ENCODE results near the gene MAB21L4. TPM values are rescaled to one million over a fixed set of nuclear protein-coding genes. Genes with fewer than 3 reads are reported as not detected.

Gene MAB21L4
- total RNA-seq, 2 donors from 2014 or later: not detected

DNA sequence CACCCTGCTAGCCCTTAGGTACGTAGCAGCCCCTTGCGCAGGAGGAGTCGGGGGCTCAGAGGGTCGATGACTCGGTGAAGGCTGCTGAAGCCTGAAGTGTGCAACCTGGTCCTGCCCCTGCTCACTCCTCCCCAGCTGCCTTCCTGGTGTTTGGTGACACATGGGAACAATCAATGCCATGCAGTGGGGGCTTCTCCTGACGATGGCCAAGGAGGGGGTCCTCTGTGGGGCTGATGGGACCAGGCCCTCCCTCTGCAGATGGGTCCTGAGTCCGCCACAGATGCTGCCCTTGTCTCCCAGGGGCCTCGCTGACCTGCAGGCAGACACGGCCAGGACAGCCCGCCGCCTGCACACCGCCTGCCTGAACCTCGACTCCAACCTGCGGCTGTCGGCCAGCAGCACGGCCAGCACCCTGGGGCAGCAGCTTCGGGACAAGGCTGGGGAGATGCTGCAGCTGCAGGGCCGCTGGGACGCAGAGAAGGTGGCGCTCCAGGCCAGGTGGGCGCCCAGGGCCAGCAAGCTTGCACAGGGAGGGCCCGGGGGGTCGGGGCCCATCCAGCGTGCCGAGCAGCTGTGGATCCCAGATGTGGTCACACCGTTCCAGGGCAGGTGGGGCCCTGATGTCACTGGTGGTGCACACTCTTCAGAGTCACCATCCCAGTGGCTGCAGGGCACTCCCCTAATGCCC lies 34.8 kb upstream of the MAB21L4 start:
- Histone ChIP-seq H3K36me3 (no peaks in the 10 kb centered on the region), H3K9me3 (no peaks in the 10 kb centered on the region), H3K27ac (no peak overlapping the region), H3K4me1 (ENCODE audit: control insufficient read depth in 1 of 2, low read depth in 2 of 2) (no peaks in the 10 kb centered on the region), H3K27me3 (replicated peaks; ENCODE audit: insufficient read depth) (no peaks in the 10 kb centered on the region), H3K4me3 (no peak overlapping the region)
- no peak for ATAC-seq (ENCODE audit: insufficient number of reproducible peaks, low FRiP score, low read depth)
- no peak for DNase-seq (ENCODE audit: low spot score)
- TF ChIP-seq, protein P1, sequence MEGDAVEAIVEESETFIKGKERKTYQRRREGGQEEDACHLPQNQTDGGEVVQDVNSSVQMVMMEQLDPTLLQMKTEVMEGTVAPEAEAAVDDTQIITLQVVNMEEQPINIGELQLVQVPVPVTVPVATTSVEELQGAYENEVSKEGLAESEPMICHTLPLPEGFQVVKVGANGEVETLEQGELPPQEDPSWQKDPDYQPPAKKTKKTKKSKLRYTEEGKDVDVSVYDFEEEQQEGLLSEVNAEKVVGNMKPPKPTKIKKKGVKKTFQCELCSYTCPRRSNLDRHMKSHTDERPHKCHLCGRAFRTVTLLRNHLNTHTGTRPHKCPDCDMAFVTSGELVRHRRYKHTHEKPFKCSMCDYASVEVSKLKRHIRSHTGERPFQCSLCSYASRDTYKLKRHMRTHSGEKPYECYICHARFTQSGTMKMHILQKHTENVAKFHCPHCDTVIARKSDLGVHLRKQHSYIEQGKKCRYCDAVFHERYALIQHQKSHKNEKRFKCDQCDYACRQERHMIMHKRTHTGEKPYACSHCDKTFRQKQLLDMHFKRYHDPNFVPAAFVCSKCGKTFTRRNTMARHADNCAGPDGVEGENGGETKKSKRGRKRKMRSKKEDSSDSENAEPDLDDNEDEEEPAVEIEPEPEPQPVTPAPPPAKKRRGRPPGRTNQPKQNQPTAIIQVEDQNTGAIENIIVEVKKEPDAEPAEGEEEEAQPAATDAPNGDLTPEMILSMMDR (IDR thresholded peaks at IDR 0.05): no peak

DNA sequence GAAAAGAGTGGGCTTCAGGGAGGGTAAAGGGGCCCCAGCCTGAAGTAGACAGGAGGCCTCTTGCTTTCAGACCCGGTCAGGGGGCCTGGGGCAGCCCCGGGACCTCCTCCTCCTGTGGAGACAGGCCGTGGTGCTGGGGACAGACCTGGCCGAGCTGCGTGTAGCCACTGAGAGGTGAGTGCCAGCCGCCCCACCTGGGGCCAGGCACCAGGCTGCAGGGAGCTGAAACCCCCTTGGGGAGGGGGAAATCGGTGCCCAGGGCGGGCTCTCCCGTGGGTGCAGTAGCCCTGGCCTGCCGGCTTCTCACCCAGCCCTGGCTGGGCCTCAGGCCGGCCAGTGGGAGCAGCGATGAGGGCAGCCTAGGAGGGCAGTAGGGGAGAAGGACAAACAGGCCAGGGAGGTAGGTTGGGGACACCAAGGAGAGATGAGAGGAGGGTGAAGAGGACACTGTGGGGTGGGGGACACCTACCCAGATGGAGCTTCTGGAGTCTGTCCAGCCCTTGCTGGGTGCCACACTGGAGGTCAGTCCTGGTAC lies 34.2 kb upstream of the MAB21L4 start:
- Histone ChIP-seq H3K4me1 (ENCODE audit: control insufficient read depth in 1 of 2, low read depth in 2 of 2) (no peaks in the 10 kb centered on the region), H3K27ac (no peak overlapping the region), H3K4me3 (no peak overlapping the region), H3K27me3 (replicated peaks; ENCODE audit: insufficient read depth) (no peaks in the 10 kb centered on the region), H3K9me3 (no peaks in the 10 kb centered on the region), H3K36me3 (no peaks in the 10 kb centered on the region)
- no peak for DNase-seq (ENCODE audit: low spot score)
- ATAC-seq (ENCODE audit: insufficient number of reproducible peaks, low FRiP score, low read depth): no peak
- TF ChIP-seq, protein P1 (IDR thresholded peaks at IDR 0.05): no peak

DNA sequence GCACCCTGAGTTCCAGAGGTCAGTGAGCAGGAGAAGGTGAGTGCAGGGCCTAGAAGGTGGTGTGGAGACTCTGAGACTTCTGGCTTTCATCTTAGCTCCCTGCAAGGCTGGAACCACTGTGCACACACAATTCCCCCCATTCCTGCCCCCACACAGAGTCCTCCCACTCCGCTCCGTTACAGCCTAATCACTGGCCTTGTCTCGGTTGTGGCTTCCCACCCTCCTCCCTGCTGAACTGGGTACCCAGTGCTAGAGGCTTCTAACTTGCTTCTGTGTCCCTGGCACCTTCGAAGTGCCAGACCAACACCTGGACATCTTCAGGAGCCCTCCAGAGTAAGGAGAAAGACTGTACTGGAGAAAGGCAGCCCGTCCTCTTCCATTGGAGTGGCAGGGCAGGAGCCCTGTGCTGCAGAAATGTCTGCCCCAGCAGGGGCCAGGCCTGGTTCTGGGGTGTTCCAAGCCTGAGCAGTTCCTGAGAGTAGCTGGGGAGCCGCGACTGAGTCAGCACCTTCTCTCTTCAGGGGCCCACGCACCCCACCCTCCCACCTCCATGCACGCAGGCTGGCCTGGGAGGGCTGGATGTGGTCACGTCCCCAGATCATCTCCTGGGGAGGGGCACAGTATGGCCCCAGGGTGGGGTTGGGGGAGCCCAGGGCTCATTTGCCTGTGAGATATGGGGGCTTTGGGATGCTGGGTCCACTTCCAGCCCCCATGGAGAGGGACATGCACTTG lies 33.6 kb upstream of the MAB21L4 start:
- Histone ChIP-seq H3K36me3 (no peaks in the 10 kb centered on the region), H3K9me3 (no peaks in the 10 kb centered on the region), H3K27me3 (replicated peaks; ENCODE audit: insufficient read depth) (no peaks in the 10 kb centered on the region), H3K4me1 (ENCODE audit: control insufficient read depth in 1 of 2, low read depth in 2 of 2) (no peaks in the 10 kb centered on the region), H3K4me3 (no peak overlapping the region), H3K27ac (no peak overlapping the region)
- TF ChIP-seq, protein P1 (IDR thresholded peaks at IDR 0.05): no peak
- ATAC-seq (ENCODE audit: insufficient number of reproducible peaks, low FRiP score, low read depth) (no peak), DNase-seq (ENCODE audit: low spot score) (no peak)

DNA sequence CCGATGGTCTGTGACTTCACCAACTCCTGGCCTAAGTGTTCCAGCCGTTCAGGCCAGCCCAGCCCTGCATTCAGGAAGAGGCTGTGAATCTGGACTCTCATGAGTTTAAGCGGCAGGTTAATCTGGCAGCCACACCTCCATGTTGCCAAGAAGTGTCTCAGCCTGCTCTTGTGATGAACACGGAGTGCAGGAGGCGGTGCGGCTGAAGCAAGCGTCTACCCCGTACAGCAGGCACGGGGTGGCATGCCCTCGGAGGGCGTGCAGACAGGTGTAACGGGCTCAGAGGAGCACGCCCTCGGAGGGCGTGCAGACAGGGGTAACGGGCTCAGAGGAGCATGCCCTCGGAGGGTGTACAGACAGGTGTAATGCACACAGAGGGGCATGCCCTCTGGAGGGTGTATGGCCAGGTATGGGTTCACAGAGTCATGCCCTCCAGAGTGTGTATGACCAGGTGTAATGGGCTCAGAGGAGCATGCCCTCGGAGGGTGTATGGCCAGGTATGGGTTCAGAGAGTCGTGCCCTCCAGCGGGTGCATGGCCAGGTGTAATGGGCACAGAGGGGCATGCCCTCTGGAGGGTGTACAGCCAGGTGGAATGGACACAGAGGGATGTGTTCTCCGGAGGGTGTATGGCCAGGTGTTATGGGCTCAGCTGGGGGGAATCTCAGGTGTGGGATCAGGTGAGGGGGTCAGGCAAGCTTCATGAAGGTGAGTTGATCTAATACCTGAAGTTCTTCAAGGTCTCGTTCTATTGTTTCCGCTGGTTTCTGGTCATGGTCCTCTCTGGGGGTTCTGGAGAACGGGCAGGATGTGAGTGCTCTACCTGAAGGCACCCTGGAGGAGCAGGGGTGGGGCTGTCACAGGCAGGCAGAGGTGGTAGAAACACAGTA lies 32.8 kb upstream of the MAB21L4 start:
- ATAC-seq (ENCODE audit: insufficient number of reproducible peaks, low FRiP score, low read depth): no peak
- Histone ChIP-seq H3K4me3 (no peak overlapping the region), H3K27ac (no peak overlapping the region), H3K36me3 (no peaks in the 10 kb centered on the region), H3K27me3 (replicated peaks; ENCODE audit: insufficient read depth) (no peaks in the 10 kb centered on the region), H3K4me1 (ENCODE audit: control insufficient read depth in 1 of 2, low read depth in 2 of 2) (no peaks in the 10 kb centered on the region), H3K9me3 (no peaks in the 10 kb centered on the region)
- TF ChIP-seq, protein P1 (IDR thresholded peaks at IDR 0.05): no peak
- no peak for DNase-seq (ENCODE audit: low spot score)

DNA sequence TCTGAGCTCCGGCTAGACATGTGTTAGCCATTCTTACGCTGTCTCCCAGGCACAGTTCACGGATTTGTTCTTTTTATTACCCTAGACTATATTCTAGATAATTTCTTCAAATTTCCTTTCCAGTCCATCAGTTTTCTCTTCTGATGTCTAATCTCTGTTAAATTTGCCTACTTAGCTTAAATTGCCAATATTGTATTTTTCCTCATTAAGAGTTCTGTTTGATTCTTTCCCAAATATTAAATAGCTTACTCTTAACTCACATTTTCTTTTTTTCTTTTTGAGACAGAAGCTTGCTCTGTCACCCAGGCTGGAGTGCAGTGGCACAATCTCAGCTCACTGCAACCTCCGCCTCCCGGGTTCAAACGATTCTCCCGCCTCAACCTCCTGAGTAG lies 31.4 kb upstream of the MAB21L4 start:
- no peaks in the 10 kb centered on the region for H3K36me3 ChIP-seq
- H3K4me3 ChIP-seq: no peak overlapping the region
- H3K4me1 ChIP-seq (ENCODE audit: control insufficient read depth in 1 of 2, low read depth in 2 of 2): no peaks in the 10 kb centered on the region
- DNase-seq (ENCODE audit: low spot score) (no peak), ATAC-seq (ENCODE audit: insufficient number of reproducible peaks, low FRiP score, low read depth) (no peak)
- TF ChIP-seq, protein P1 (IDR thresholded peaks at IDR 0.05): no peak
- H3K9me3 ChIP-seq: no peaks in the 10 kb centered on the region
- no peaks in the 10 kb centered on the region for H3K27me3 ChIP-seq (replicated peaks; ENCODE audit: insufficient read depth)
- no peak overlapping the region for H3K27ac ChIP-seq

All from thoracic aorta (tissue), 2 donors.